ENCODE data around the gene USP6.

The USP6 gene

DNA sequence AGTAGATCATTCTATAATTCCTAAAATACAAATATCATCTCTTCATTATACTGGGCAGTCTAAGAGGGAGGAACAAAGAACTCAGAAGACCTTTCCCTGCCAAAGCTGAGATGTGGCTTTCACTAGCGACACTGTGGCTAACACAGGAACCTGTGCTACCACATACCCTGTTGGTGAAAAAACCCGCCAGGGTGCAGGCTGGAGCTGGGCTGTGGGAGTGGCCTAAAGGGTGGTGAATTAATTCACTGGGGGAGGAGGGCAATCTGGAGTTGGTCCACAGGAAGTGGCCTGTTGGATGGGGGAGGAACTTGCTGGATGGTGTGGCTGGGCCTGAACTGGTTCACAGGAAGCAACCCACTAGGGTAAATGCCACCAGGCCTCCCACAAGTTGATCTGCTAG, 68.5 kb downstream of the USP6 start:
- DNase-seq (ENCODE audit: low spot score) = no peak
- in situ Hi-C loops (cut with MboI; ENCODE audit: low pct_unique_long_range_greater_than_20kb, low sequenced_read_pairs, unreplicated experiment) = no loop called here
- TF ChIP-seq, protein P1, sequence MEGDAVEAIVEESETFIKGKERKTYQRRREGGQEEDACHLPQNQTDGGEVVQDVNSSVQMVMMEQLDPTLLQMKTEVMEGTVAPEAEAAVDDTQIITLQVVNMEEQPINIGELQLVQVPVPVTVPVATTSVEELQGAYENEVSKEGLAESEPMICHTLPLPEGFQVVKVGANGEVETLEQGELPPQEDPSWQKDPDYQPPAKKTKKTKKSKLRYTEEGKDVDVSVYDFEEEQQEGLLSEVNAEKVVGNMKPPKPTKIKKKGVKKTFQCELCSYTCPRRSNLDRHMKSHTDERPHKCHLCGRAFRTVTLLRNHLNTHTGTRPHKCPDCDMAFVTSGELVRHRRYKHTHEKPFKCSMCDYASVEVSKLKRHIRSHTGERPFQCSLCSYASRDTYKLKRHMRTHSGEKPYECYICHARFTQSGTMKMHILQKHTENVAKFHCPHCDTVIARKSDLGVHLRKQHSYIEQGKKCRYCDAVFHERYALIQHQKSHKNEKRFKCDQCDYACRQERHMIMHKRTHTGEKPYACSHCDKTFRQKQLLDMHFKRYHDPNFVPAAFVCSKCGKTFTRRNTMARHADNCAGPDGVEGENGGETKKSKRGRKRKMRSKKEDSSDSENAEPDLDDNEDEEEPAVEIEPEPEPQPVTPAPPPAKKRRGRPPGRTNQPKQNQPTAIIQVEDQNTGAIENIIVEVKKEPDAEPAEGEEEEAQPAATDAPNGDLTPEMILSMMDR (IDR thresholded peaks at IDR 0.05; ENCODE audit: extremely low read depth, insufficient read depth, missing control alignments) = no peak

- peak; percentile 96 for DNase-seq (ENCODE audit: low spot score)
- TF ChIP-seq, protein P1 (IDR thresholded peaks at IDR 0.05; ENCODE audit: extremely low read depth, insufficient read depth, missing control alignments) = peak; percentile 95
- in situ Hi-C loops (cut with MboI; ENCODE audit: low pct_unique_long_range_greater_than_20kb, low sequenced_read_pairs, unreplicated experiment) = no loop called here
Measured at GRCh38 chr17:5191541-5192417, 75.9 kb downstream of the USP6 start, which contains the start of gene ZNF594. ZNF594 (minus strand) TSS chr17:5191868; CDS start chr17:5184256, 7,612 bp downstream.

- TF ChIP-seq, protein P1 (IDR thresholded peaks at IDR 0.05; ENCODE audit: extremely low read depth, insufficient read depth, missing control alignments) = no peak
- DNase-seq (ENCODE audit: low spot score) = no peak
- in situ Hi-C loops (cut with MboI; ENCODE audit: low pct_unique_long_range_greater_than_20kb, low sequenced_read_pairs, unreplicated experiment) = no loop called here
Measured at GRCh38 chr17:5194346-5194745, 78.5 kb downstream of the USP6 start.

DNA sequence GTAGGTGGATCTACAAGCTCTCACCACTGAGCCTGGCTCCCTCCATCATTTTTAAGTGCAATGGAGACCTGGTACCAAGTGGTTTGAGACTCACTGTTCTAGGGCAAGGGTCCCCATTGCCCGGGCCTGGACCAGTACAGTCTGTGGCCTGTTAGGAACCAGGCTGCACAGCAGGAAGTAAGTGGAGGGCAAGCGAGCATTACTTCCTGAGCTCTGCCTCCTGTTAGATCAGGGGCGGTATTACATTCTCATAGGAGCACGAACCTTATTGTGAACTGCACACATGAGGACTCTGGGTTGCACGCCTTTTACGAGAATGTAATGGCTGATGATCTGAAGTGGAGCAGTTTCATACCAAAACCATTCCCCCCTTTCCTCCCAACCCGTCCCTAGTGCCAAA, 82.6 kb downstream of the USP6 start:
- TF ChIP-seq, protein P1 (IDR thresholded peaks at IDR 0.05; ENCODE audit: extremely low read depth, insufficient read depth, missing control alignments) = no peak
- DNase-seq (ENCODE audit: low spot score) = no peak

DNA sequence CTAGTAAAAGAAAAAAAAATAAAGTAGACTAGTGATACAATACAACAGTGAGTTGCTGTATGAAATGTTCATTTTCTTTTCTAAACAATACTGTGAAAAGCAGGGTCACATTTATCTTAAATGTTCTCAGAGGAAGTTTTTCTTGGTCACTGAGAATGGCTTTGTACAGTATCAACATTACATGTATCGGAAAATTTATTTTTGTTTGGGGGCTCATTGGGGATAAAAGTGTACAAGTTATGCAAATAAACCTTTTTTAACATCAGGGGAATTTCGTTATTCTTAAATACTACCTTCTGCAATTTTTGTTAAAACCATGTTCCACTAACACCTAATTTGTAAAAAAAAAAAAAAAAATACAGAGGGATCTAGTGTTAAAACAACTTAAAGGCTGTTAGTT, 84.5 kb downstream of the USP6 start:
- TF ChIP-seq, protein P1 (IDR thresholded peaks at IDR 0.05; ENCODE audit: extremely low read depth, insufficient read depth, missing control alignments) = no peak
- in situ Hi-C loops (cut with MboI; ENCODE audit: low pct_unique_long_range_greater_than_20kb, low sequenced_read_pairs, unreplicated experiment) = no loop called here
- DNase-seq (ENCODE audit: low spot score) = peak; percentile 39

More for the DNA sequence above, 82.6 kb downstream of the USP6 start:
- in situ Hi-C loops (cut with MboI; ENCODE audit: low pct_unique_long_range_greater_than_20kb, low sequenced_read_pairs, unreplicated experiment) = loop anchor here (5.0 kb wide), 1 partner anchor 39 kb away; no protein-coding TSS in a partner anchor

DNA sequence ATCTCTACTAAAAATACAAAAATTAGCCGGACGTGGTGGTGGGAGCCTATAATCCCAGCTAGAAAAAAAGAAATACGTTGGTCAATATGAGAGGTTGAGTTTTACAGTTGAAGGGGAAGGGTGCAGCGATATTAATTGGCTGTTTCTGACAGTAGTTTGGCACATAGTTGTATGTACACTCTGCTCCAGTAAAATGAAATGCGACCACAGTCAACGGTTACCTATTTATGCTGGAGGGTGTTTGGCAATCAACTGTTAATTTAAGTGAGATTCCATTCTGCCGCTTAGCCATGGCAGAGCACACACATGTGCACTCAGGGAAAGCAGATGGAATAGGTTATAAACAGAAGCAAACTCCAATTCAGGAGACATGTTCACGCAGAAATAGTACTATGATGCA, 85.2 kb downstream of the USP6 start:
- DNase-seq (ENCODE audit: low spot score) = no peak
- TF ChIP-seq, protein P1 (IDR thresholded peaks at IDR 0.05; ENCODE audit: extremely low read depth, insufficient read depth, missing control alignments) = no peak
- in situ Hi-C loops (cut with MboI; ENCODE audit: low pct_unique_long_range_greater_than_20kb, low sequenced_read_pairs, unreplicated experiment) = no loop called here

Data from GM13977 (cell line).